Osteoblast (primary cell): Measurements from ENCODE around the gene POLR3G. TPM values are rescaled to one million over a fixed set of nuclear protein-coding genes. Genes with fewer than 3 reads are reported as not detected.

ENCODE experiments used
- DNase-seq: peaks from one replicate; pipeline ENCODE4 v3.0.0; 2011; ENCODE audit warnings: low spot score, mixed read lengths; ENCODE audit not compliant: insufficient read length; ENCODE audit errors: missing footprints
- H2AFZ ChIP-seq: 2 replicates; pipeline ENCODE4 v1.6.0; 2011; ENCODE audit warnings: mild to moderate bottlenecking, low read length
- H3K27ac ChIP-seq: 2 replicates; pipeline ENCODE4 v1.5.1; 2011; ENCODE audit warnings: mild to moderate bottlenecking, low read depth, low read length, moderate library complexity
- H3K27me3 ChIP-seq: 2 replicates; pipeline ENCODE4 v1.6.0; 2012; ENCODE audit warnings: mild to moderate bottlenecking, control low read depth, inconsistent platforms, low read length, moderate library complexity; ENCODE audit not compliant: insufficient read depth
- H3K36me3 ChIP-seq: 2 replicates; pipeline ENCODE4 v1.5.1; 2011; ENCODE audit warnings: mild to moderate bottlenecking, low read length, control low read depth, moderate library complexity; ENCODE audit not compliant: insufficient read depth
- H3K4me1 ChIP-seq: 2 replicates; pipeline ENCODE4 v1.5.1; 2011; ENCODE audit warnings: mild to moderate bottlenecking, low read length, control low read depth, moderate library complexity; ENCODE audit not compliant: insufficient read depth
- H3K4me2 ChIP-seq: 2 replicates; pipeline ENCODE4 v1.6.0; 2011; ENCODE audit warnings: mild to moderate bottlenecking, low read length; ENCODE audit not compliant: insufficient read depth
- H3K4me3 ChIP-seq: fragments of 200-600 bp; sonication (generic); 3 replicates; pipeline ENCODE4 v1.5.1; 2012; ENCODE audit warnings: mild to moderate bottlenecking, low read length, inconsistent platforms; ENCODE audit not compliant: insufficient read depth
- H3K79me2 ChIP-seq: 2 replicates; pipeline ENCODE4 v1.6.0; 2012; ENCODE audit warnings: mild to moderate bottlenecking, low read length, control low read depth, inconsistent platforms; ENCODE audit not compliant: insufficient read depth
- H3K9me3 ChIP-seq: 2 replicates; pipeline ENCODE4 v1.5.1; 2011; ENCODE audit warnings: low read depth, low read length, control low read depth
- H4K20me1 ChIP-seq: 2 replicates; pipeline ENCODE4 v1.6.0; 2012; ENCODE audit warnings: mild to moderate bottlenecking, low read length, control low read depth; ENCODE audit not compliant: insufficient read depth
- CTCF ChIP-seq: IDR thresholded peaks from 2 replicates; pipeline ENCODE4 v1.5.1; 2011; ENCODE audit warnings: mild to moderate bottlenecking, low read depth, low read length, moderate library complexity; ENCODE audit errors: extremely low read depth
- total RNA-seq: library from RNA; depleted of rRNA; stranded (reverse); fragments of >200 nt; gene quantifications from 2 replicates; pipeline ENCODE4 v1.2.3, GENCODE V29; 2012

POLR3G gene
- total RNA-seq, 1 donor = 3.6 TPM

- Histone ChIP-seq H3K4me3 (peak within 1 kb of the TSS; percentile 47), H2AFZ (no peak within 1 kb of the TSS), H3K27me3 (peaks cover 43% of the 10 kb centered on the region)
Measured at GRCh38 chr5:90558344-90559192, 83.9 kb downstream of the POLR3G start, which contains the start of gene ADGRV1. Gene ADGRV1 (plus strand): TSS chr5:90558797. CDS start chr5:90558896, 99 bp downstream.

GRCh38 chr5:90560771-90561170, 86.1 kb downstream of the POLR3G start:
- no peaks in the 10 kb centered on the region for H3K9me3 ChIP-seq
- no peak overlapping the region for H2AFZ ChIP-seq
- H3K4me2 ChIP-seq = no peak overlapping the region
- H3K27ac ChIP-seq = no peak overlapping the region
- H3K36me3 ChIP-seq = no peaks in the 10 kb centered on the region
- no peaks in the 10 kb centered on the region for H4K20me1 ChIP-seq
- TF ChIP-seq CTCF = no peak
- H3K4me1 ChIP-seq = no peaks in the 10 kb centered on the region
- DNase-seq = no peak
- no peak overlapping the region for H3K4me3 ChIP-seq
- no peaks in the 10 kb centered on the region for H3K79me2 ChIP-seq
- H3K27me3 ChIP-seq = peaks cover 45% of the 10 kb centered on the region

More at GRCh38 chr5:90558344-90559192, 83.9 kb downstream of the POLR3G start, which contains the start of gene ADGRV1:
- Histone ChIP-seq H3K9me3 (no peaks in the 10 kb centered on the region), H3K27ac (no peak within 1 kb of the TSS), H3K4me1 (no peaks in the 10 kb centered on the region), H3K79me2 (no peaks in the 10 kb centered on the region), H4K20me1 (no peaks in the 10 kb centered on the region), H3K36me3 (no peaks in the 10 kb centered on the region), H3K4me2 (peak within 1 kb of the TSS; percentile 59)
- no peak for TF ChIP-seq CTCF
- DNase-seq = no peak

GRCh38 chr5:90561766-90562165, 87.1 kb downstream of the POLR3G start:
- TF ChIP-seq CTCF = no peak
- Histone ChIP-seq H3K4me2 (no peak overlapping the region), H4K20me1 (no peaks in the 10 kb centered on the region), H3K4me3 (no peak overlapping the region), H3K79me2 (no peaks in the 10 kb centered on the region), H3K9me3 (no peaks in the 10 kb centered on the region), H3K27me3 (peaks cover 36% of the 10 kb centered on the region), H3K4me1 (no peaks in the 10 kb centered on the region), H3K36me3 (no peaks in the 10 kb centered on the region), H3K27ac (no peak overlapping the region), H2AFZ (no peak overlapping the region)
- DNase-seq = no peak

- peaks cover 31% of the 10 kb centered on the region for H3K27me3 ChIP-seq
- H3K4me2 ChIP-seq = no peak overlapping the region
- H3K4me1 ChIP-seq = no peaks in the 10 kb centered on the region
- DNase-seq = no peak
- no peaks in the 10 kb centered on the region for H3K79me2 ChIP-seq
- no peak for TF ChIP-seq CTCF
- no peaks in the 10 kb centered on the region for H3K36me3 ChIP-seq
- H3K27ac ChIP-seq = no peak overlapping the region
- H3K9me3 ChIP-seq = no peaks in the 10 kb centered on the region
- no peak overlapping the region for H3K4me3 ChIP-seq
- no peaks in the 10 kb centered on the region for H4K20me1 ChIP-seq
- no peak overlapping the region for H2AFZ ChIP-seq
Measured at GRCh38 chr5:90562341-90562740, 87.7 kb downstream of the POLR3G start.
